Measurements from ENCODE around the gene HSPA1A. TPM values are rescaled to one million over a fixed set of nuclear protein-coding genes. Genes with fewer than 3 reads are reported as not detected.

HSPA1A gene
- total and polyA plus RNA-seq, 4 donors, result 28.8 to 120 (median 77.6) TPM

- Histone ChIP-seq H3K9ac (ENCODE audit: low read depth in 1 of 2, low read length in 2 of 2) (peak within 1 kb of the TSS; percentile 51 to 57), H3K27me3 (ENCODE audit: control insufficient read depth in 4 of 4, insufficient read depth in 4 of 4, low read length in 3 of 4) (no peaks in the 10 kb centered on the region), H3K27ac (ENCODE audit: low read depth in 1 of 2, low read length in 2 of 2) (peak within 1 kb of the TSS; percentile 67 to 71), H3K9me3 (ENCODE audit: control insufficient read depth in 4 of 4, low read length in 3 of 4) (no peaks in the 10 kb centered on the region), H3K4me1 (ENCODE audit: control insufficient read depth in 4 of 4, insufficient read depth in 4 of 4, low read length in 3 of 4) (peaks cover 9 to 46% (median 31%) of the 10 kb centered on the region in 4 donors), H3K36me3 (ENCODE audit: control insufficient read depth in 4 of 4, insufficient read depth in 3 of 4, low read depth in 1 of 4, low read length in 3 of 4) (peaks cover 0 to 26% (median 6%) of the 10 kb centered on the region in 4 donors), H3K4me3 (ENCODE audit: low read depth in 1 of 3, low read length in 3 of 3) (no peak within 1 kb of the TSS)
- peak; percentile 56 to 72 for TF ChIP-seq RXRA (IDR thresholded peaks at IDR 0.05)
- TF ChIP-seq NR2F2 (IDR thresholded peaks at IDR 0.05), result no peak
- no peak for TF ChIP-seq GABPA (IDR thresholded peaks at IDR 0.05 in 1 of 2, conservative IDR thresholded peaks at IDR 0.05 in 1 of 2)
- TF ChIP-seq TAF1 (conservative IDR thresholded peaks at IDR 0.05), result no peak
- TF ChIP-seq REST (IDR thresholded peaks at IDR 0.05), result peak; percentile 50
- TF ChIP-seq MAX (IDR thresholded peaks at IDR 0.05), result no peak
- peak; percentile 61 to 68 for TF ChIP-seq HNF4A (conservative IDR thresholded peaks at IDR 0.05)
- TF ChIP-seq SP1 (IDR thresholded peaks at IDR 0.05), result peak; percentile 75
- no peak for TF ChIP-seq YY1 (IDR thresholded peaks at IDR 0.05)
- TF ChIP-seq FOXA2 (IDR thresholded peaks at IDR 0.05), result no peak
- TF ChIP-seq FOXA1 (IDR thresholded peaks at IDR 0.05), result peak; percentile 44
- peak; percentile 49 to 51 for TF ChIP-seq JUND (IDR thresholded peaks at IDR 0.05)
- TF ChIP-seq EGR1 (IDR thresholded peaks at IDR 0.05; ENCODE audit: low read depth in 2 of 2), result peak; percentile 28 to 78
- peak in 1 of 2 donors; percentile 64 for TF ChIP-seq RAD21 (IDR thresholded peaks at IDR 0.05)
- peak; percentile 56 for TF ChIP-seq ATF3 (IDR thresholded peaks at IDR 0.05)
- TF ChIP-seq CTCF (IDR thresholded peaks at IDR 0.05; ENCODE audit: low read depth, low read length, missing input control), result no peak
- no peak for TF ChIP-seq HNF4G (IDR thresholded peaks at IDR 0.05)
- TF ChIP-seq ZBTB33 (IDR thresholded peaks at IDR 0.05), result no peak
- WGBS, result 14% methylated on average over 15 of the region's 15 CpGs
- peak; percentile 77 for DNase-seq (ENCODE audit: low spot score)
Observed at GRCh38 chr6:31776989-31777666, 38.2 kb upstream of the HSPA1A start, which contains the start of gene VWA7. Gene VWA7 (minus strand): TSS chr6:31777328. CDS start chr6:31776779, 549 bp downstream.
